HEK293T (cell line): Measurements from ENCODE around the gene TEPSIN.

Experiments
- BHLHE40 ChIP-seq: fragments of 450-650 bp; IDR thresholded peaks from 2 replicates; pipeline ENCODE4 v1.6.1; 2016; ENCODE audit warnings: mild to moderate bottlenecking, moderate library complexity, borderline replicate concordance
- ELF4 ChIP-seq: fragments of 450-650 bp; IDR thresholded peaks from 2 replicates; pipeline ENCODE4 v1.6.1; 2017; ENCODE audit warnings: antibody characterized with exemption
- FOXA1 ChIP-seq: fragments of 450-650 bp; IDR thresholded peaks from 2 replicates; pipeline ENCODE4 v1.6.1; 2016; ENCODE audit warnings: mild to moderate bottlenecking
- L3MBTL2 ChIP-seq: fragments of 450-650 bp; conservative IDR thresholded peaks from 2 replicates; pipeline ENCODE4 v1.6.1; 2016; ENCODE audit warnings: mild to moderate bottlenecking
- SUZ12 ChIP-seq: fragments of 450-650 bp; IDR thresholded peaks from 2 replicates; pipeline ENCODE4 v1.6.1; 2016; ENCODE audit warnings: mild to moderate bottlenecking

DNA sequence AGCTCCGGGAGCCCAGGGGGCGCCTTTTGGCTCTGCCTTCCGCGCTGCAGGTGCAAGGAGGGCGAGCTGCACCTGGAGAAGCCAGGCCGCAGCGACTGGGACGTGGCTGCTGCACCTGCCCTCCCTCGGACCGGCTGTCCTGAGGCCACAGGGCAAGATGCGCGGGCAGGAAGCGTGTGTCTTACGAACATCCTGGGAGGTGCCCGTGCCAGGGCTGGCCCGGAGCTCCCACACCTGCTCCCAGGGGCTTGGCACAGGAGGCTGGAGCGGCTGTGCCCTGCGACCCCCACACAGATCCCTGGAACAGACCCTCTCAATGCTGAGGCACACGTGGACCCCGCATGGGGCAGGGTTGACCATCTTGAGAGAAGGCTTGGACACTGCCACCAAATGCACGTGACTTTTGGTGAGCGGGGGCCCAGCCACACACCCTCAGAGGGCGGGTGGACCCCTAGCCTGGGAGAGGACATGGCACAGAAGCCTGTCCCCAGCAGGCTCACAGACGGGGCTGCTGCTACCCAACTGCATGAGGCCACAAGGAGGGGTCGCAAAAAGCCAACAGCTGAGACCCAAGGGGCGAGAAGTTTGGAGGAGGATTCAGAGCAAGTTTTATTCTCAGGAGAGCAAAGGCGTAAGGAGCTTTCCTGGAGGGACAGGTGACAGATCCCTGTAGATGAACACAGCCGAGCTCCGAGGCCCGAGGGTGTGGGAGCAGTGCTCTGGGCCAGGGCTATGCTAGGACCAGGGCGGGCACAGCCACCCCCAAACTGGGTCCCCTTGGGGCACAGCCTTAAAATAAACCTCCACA, 11.6 kb upstream of the TEPSIN start:
- TF ChIP-seq SUZ12 (no peak), BHLHE40 (no peak), L3MBTL2 (no peak), FOXA1 (no peak), ELF4 (no peak)
